Stimulated activated CD4-positive, alpha-beta T cell treated with anti-CD3 and anti-CD28 coated beads, Interleukin-1b, Interleukin-23, amount 100 ng/mL, for 4 hours (primary cell): ENCODE results near the gene AGRN.

Source experiments
- DNase-seq, 2 donors: peaks; one replicate each; pipeline ENCODE4 v3.0.0-alpha.2; 2020; ENCODE audit warnings: low read depth in 2 of 2

AGRN gene

GRCh38 chr1:1079408-1080121 is 59.6 kb downstream of the AGRN start:
- no peak for DNase-seq

GRCh38 chr1:1080122-1080757 is 60.3 kb downstream of the AGRN start:
- DNase-seq: no peak

GRCh38 chr1:1080951-1081310 is 61.0 kb downstream of the AGRN start:
- DNase-seq: no peak

DNA sequence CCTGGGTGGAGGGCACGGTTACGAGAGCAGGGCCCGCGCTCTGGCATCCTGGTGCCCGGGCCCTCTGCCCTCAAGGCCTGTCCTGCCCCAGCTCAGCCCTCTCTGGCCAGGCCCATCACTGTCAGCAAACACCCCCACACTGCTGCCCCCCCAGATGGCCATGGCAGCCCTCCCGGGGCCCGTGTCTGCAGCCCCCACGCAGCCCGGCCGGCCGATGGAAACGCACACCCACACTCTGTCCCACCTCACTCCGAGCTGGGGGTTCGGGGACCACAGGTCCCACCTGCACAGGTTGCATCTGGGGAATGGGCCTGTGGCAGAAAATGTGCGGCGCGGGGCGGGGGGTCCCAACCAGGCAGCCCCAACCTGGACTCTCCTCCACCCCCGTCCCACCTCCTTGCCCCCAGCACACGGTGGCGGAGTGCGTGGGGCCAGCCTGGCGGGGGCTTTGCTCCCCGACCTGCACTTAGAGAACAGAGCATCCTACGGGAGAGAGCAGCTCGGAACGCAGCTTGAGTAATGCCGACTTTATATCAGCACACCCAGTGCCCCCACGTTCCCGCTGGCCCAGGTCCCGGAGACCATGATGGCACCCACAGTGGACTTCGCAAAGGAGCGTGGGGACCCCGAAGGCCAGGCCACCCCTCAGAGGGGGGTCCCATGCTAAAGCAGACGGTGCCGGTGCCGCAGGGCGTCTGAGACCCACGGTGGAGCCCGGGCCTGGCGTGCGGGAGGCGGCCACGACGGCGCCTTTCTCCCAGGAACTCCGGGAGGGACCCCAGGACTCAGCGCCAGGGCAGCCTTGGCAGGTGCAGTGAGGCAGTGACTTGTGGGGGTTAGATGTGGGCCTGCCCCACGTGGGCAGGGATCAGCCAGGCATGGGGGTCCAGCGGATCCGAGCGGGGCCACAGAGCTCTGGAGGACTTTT is 61.7 kb downstream of the AGRN start:
- no peak for DNase-seq

DNA sequence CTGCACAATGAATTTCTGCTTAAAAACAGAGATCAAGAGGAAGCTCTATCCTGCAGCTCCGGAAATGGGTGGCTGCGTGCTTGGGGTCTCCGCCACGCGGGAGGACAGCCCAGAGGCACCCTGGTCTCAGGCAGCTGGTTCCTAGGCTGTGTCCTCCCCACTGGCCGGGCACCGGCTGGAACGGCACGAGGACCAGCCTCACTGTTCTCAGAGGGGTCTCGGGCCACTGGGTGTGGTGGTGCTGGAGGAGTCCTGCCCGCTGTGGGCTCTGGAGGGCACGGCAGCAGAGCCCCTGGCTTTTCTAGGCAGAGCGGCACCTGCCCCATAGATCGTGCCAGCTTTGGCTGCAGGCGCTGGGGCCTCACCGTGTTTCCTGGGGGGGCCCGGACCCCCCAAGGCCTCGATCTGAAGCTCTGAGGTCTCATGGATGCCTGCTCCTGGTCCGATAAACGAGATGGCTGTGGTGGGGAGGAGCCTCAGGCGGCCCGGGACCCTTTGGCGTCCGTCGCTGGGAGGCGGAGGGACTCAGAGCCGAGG is 62.4 kb downstream of the AGRN start:
- no peak for DNase-seq

- no peak for DNase-seq
Observed at GRCh38 chr1:1082776-1083415, 63.0 kb downstream of the AGRN start.

DNA sequence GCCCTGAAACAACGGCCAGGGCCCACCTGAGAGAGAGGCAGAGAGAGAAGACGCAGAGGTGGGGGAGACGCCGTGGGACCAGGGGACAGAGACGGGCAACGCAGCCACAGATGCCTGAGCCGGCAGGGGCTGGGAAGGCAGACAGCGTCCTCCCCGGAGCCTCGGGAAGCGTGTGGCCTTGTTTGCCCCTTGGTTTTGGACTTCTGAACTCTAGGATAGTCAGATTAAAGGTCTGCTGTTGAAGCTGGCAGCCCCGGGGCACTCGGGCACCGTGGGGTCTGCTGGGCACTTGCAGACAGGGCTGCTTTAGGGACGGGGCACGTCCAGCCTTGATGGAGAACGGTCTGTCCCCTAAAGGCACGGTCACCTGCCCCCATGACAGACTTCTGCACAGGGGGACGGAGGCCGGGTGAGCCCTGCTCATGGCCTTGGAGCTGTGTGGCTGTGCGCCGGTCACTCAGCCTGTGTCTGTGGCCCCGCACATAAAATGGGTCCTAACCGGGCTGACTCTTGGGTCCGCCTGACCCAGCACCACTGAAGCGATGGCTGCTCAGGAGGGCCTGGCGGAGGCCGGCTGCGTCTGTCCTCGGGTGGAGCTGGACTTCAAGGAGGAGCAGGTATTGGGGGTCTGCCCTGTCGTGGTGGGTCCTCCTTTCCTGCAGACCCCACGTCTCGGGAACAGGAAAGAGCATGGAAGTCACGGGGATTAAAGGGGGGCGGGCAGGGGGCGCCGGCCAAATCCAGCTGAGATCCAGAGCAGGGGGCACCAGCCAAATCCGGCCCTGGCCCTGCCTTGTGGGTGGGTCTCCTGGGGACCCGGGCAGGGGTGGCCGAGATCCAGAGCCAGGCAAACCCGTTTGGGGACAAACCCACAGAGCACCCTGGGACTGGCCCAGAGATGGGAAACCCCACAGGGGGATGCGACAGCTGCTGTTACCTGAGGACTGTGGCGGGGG is 63.8 kb downstream of the AGRN start:
- DNase-seq: no peak

DNA sequence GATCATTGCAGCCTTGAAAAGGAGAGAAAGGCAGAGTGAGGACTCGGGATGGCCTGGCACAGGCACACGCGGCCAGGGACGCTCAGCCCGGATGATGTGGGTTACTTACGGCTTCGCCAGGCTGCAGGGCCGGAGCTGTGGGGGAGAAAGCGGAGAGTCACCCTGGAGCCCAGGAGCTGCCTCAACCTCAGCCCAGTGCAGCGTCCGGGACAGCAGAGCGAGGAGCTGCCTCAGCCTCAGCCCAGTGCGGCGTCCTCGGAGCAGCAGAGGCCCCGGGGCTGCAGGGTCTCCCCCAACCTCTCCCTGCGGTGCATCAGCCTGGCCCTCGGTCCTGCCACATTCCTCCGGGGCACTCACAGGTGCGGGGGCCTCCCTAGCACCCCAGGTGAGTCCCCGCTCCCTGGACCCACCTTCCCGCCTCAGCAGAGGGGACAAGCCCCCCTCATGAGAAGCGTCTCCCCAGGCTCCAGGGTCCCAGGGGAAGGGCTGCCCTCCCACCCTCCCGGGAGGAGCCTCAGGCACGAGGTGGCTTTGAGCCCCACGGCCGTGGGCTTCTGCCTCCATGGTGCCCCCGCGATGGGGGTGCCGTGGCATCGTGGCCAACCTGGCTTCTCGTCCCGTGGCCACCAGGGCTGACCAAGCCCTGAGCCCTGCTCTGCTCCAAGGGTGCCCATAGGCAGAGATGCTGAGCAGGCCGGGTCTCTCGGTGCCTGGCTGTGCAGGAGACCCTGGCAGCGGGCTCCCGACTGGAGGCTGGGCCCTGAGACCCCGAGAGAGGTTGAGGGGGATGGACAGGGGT is 64.7 kb downstream of the AGRN start:
- no peak for DNase-seq

- DNase-seq: no peak
Observed at GRCh38 chr1:1085171-1085841, 65.4 kb downstream of the AGRN start.

- DNase-seq: no peak
Observed at GRCh38 chr1:1085911-1086841, 66.3 kb downstream of the AGRN start.

- DNase-seq: no peak
Observed at GRCh38 chr1:1086911-1087341, 67.0 kb downstream of the AGRN start.

DNA sequence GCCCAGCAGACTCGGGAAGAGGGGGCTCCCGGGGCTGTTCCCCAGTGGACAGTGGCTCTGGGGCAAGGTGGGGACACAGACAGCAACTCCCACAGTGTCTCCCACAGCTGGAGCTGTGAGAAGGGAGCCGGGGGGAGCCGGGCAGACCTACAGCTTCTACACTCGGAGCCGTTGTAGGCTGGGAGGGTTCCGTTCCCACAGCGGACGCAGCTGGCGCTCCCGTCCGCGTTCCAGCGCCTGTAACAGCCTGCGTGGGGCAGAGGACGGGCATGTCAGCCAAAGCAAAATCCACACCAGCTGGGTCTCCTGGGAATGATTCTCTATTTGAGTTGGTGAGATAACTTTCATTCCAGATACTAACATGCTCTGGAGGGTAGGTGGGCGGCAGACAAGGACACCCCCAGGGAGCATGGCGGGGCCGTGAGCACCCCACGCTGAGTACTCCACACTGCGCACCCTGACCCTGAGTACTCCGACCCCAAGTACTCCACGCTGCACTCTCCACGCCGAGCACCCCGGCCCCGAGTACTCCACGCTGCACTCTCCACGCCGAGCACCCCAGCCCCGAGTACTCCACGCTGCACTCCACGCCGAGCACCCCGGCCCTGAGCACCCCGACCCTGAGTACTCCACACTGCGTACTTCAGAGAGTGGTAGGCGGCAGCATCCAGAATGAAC is 67.6 kb downstream of the AGRN start:
- no peak for DNase-seq

DNA sequence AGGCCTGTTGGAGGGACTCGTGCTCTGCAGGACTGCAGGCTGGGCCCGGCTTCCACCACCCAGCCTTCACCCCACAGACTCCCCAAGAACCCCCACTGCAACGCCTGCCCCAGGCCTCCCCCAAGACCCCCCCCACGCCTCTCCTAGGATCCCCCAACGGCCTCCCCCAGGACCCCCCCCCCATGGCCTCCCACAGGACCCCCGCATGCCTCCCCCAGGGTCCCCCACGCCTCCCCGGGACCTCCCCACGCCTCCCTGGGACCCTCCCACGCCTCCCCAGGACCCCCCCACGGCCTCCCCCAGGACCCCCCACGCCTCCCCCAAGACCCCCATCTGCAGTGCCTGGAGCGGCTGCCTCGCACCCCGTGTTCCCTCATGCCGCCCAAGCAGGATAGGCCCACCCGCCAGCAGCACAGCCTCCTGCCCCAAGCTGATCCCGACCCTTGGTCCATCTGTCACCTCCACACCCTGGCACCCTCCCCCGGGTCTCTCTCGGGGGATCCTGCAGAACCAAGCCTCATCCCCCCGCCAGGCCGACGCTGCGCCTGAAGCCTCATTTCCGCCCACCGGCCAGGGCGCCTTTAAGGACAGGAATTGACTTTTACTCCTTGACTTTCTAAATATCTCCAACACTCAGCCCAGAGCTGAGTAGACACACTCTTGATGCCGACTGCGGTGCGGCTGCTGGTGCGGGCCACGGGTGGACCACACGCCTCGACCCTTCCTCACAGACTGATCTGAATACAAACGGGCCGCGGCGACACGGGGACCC is 68.3 kb downstream of the AGRN start:
- DNase-seq: no peak

GRCh38 chr1:1088801-1089680 is 69.1 kb downstream of the AGRN start:
- no peak for DNase-seq

- no peak for DNase-seq
Observed at GRCh38 chr1:1089731-1090423, 70.0 kb downstream of the AGRN start.
